GM19351 (cell line): ENCODE measurements around the gene SRRD.
"Not testable (repeated sequence)": the region's sequence is repeated elsewhere in the genome, so short reads cannot be mapped to it uniquely, and the experiment has no call there.

Source experiments
- ATAC-seq: cut with Tn5 transposase; IDR thresholded peaks from one replicate; pipeline ENCODE4 v1.9.1; 2021; ENCODE audit warnings: mild to moderate bottlenecking, moderate library complexity; ENCODE audit not compliant: unreplicated experiment

SRRD gene

GRCh38 chr22:26514419-26515161 is 30.9 kb downstream of the SRRD start:
- ATAC-seq, result no peak

DNA sequence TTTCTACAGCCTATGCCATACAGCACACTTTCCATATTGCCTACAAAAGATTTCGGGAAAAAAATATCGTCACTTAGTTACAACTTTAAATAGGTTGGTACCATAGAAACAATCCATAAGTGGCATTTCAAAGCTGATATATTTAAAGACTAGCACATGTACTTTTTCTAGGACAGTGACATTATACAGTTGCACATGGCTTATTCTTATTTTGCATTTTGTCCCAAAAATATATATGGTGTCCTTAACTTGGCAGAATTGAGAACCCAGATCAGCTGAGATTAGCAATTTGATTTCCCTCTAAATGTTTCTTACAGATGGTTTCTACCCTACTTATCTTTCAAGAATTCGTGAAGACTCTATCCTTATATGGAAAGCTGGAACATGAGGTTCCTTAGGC is 32.3 kb downstream of the SRRD start:
- no peak for ATAC-seq

- ATAC-seq, result no peak
Measured at GRCh38 chr22:26516503-26516902, 32.8 kb downstream of the SRRD start.

GRCh38 chr22:26517429-26517828 is 33.8 kb downstream of the SRRD start:
- ATAC-seq, result no peak

- no peak for ATAC-seq
Measured at GRCh38 chr22:26522012-26522411, 38.3 kb downstream of the SRRD start.

DNA sequence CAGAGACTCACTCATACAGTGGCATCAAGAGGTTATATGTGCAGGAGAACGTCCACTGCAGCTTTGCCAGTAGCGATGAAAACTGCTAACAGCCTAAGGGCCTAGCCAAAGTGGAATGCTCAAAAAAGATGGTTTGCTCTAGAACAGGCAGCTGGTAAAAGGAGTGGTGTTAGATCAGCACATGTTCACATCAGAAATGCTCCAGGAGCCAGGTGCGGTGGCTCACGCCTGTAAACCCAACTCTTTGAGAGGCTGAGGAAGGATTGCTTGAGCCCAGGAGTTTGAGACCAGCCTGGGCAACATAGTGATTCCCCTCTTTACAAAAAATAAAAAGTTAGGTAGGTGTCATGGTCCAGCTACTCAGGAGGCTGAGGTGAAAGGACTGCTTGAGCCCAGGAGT is 38.9 kb downstream of the SRRD start:
- ATAC-seq, result no peak

DNA sequence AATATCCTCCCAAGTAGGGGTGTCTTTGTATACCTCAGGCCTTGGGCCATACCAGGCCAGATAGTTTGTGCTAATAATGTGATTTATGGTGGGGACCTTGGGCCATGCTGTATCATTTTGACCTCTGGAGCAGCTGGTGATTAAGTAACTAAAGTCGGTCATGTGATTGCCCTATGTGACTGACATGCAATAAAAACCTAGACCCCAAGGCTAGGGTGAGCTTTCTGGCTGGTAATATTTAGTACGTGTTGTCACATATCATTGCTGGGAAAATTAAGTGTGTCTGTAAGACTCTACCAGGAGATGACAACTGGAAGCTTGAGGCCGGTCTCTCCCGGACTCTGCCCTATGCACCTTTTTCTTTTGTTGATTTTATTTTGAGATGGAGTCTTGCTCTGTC is 41.2 kb downstream of the SRRD start:
- no peak for ATAC-seq

- no peak for ATAC-seq
Measured at GRCh38 chr22:26525946-26526564, 42.4 kb downstream of the SRRD start.

DNA sequence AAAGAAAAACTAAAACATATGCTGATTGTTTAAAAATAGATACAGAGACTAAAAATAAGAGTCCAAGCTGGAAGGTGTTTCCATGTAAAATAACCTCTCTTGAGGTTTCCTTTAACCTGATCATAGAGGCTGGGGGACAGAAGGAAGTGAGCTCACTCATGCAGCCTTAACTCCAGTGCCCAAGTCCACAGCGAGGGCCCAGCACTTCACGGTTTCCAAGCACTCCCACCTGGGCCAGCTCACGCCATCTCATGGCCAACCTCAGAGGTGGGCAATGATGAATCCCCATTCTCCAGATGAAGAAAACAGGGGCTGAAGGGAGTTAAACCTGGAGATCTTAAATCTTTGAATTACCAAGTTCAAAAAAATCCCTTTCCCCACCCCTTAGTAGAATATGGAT is 43.5 kb downstream of the SRRD start:
- no peak for ATAC-seq

GRCh38 chr22:26527574-26528465 is 44.1 kb downstream of the SRRD start:
- ATAC-seq, result no peak

- not testable (repeated sequence) for ATAC-seq
Measured at GRCh38 chr22:26528518-26528917, 44.8 kb downstream of the SRRD start.

DNA sequence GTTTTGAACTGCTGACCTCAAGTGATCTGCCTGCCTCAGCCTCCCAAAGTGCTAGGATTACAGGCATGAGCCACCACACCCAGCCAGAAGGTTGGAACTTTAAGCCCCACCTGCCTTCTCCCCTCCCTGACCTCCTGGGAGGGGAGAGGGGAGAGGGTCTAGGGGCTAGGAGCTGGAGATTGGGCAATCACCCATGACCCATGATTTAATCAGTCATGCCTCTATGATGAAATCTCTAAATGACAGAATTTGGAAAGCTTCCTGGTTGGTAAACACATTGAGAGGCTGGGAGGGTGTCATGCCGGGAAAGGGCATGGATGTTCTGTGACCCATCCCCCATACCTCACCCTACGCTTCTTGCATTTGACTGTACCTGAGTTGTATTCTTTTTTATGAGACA is 45.7 kb downstream of the SRRD start:
- ATAC-seq, result no peak

- no peak for ATAC-seq
Measured at GRCh38 chr22:26534171-26534855, 50.6 kb downstream of the SRRD start.

GRCh38 chr22:26534874-26535602 is 51.4 kb downstream of the SRRD start:
- ATAC-seq, result no peak

- ATAC-seq, result no peak
Measured at GRCh38 chr22:26535603-26535908, 51.9 kb downstream of the SRRD start.

GRCh38 chr22:26536056-26536761 is 52.5 kb downstream of the SRRD start:
- ATAC-seq, result no peak

DNA sequence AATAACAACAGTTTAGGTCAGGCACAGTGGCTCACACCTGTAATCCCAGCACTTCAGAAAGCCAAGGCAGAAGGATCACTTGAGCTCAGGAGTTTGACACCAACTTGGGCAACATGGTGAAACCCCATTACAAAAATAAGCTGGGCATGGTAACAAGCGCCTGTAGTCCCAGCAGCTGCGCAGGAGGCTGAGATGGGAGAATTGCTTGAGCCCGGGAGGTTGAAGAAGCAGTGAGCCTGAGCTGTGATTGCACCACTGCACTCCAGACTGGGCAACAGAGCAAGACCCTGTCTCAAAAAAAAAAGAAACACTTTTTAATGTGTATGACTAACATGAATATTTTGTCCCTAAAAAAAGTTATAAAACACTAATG is 53.1 kb downstream of the SRRD start:
- no peak for ATAC-seq

DNA sequence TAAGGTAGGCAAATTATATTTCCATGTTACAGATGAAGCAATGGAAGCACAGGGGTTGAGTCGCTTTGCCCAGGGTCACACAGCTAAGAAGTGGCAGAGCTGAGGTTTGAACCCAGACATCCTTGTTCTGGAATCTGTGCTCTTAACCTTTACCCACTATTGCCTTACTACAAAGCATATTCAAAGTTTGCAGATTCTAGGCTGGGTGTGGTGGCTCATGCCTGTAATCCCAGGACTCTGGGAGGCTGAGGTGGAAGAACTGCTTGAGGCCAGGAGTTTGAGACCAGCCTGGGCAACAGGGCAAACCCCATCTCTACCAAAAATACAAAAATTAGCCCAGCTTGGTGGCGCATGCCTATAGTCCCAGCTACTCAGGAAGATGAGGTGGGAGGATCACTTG is 56.4 kb downstream of the SRRD start:
- no peak for ATAC-seq

DNA sequence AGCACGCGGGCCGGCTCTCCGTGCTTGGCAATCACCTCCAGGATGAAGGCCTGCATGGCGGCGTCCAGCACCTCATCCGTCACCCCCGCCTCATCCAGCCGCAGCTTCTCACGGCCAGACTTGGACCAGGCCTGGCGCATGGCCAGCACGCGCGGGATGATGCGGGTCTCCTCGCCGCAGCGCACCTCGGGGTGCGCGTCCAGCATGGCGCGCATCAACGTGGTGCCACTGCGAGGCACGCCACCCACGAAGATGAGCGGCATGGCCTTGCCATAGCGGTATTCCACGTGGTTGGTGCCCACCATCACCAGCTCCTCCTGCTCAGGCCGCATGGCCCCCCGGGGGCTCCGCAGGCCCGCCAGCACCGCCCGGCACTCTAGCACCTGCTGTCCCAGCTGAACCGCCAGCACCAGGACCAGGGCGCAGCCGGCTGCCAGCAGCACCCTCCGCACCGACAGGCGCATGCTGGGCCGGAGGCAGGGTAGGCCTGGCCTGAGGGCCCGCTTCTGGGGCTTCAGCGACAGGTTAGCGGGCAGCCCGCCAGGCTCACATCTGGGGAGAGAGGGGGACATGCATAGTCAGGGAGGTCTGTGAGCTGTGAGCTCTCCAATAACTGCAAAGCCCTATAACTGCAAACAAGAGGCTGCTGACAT is 57.6 kb downstream of the SRRD start:
- no peak for ATAC-seq

- no peak for ATAC-seq
Measured at GRCh38 chr22:26542831-26543230, 59.2 kb downstream of the SRRD start.
